Skin of body (tissue), 2 donors: Measurements from ENCODE around the gene GRK6. TPM values are rescaled to one million over a fixed set of nuclear protein-coding genes. Genes with fewer than 3 reads are reported as not detected.
A peak's percentile ranks its signal among the peaks of the same experiment; 100 is the strongest.

Experiments used
- DNase-seq: peaks from one replicate; lab custom pipeline; 2025; lab: John Stamatoyannopoulos, UW
- total RNA-seq: library from RNA; depleted of rRNA; stranded (reverse); fragments of >200 nt; gene quantifications from one replicate; pipeline ENCODE4 v1.2.3, GENCODE V29; 2014

Gene GRK6
- total RNA-seq, 1 donor from 2014 or later = 23.8 TPM

DNA sequence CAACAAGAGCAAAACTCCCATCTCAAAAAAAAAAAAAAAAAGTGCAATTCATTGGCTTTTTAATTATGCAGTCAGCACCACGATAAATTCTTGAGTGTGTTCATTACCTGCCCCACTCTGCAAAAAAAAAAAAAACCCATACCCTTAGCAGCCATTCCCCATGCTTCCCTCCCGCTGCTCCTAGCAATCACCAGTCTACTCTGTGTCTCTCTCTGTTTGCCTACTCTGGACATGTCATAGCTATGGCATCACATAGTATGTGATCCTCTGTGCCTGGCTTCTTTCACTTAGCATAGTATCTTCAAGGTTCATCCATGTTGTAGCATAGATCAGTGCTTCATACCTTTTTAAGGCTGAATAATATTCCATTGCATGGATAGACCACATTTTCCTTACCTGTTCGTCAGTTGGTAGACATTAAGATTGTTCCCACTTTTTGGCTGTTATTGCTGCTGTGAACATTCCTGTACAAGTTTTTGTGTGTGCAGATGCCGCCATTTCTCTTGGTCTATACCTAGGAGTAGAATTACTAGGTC is 13.1 kb downstream of the GRK6 start:
- no peak for DNase-seq

DNA sequence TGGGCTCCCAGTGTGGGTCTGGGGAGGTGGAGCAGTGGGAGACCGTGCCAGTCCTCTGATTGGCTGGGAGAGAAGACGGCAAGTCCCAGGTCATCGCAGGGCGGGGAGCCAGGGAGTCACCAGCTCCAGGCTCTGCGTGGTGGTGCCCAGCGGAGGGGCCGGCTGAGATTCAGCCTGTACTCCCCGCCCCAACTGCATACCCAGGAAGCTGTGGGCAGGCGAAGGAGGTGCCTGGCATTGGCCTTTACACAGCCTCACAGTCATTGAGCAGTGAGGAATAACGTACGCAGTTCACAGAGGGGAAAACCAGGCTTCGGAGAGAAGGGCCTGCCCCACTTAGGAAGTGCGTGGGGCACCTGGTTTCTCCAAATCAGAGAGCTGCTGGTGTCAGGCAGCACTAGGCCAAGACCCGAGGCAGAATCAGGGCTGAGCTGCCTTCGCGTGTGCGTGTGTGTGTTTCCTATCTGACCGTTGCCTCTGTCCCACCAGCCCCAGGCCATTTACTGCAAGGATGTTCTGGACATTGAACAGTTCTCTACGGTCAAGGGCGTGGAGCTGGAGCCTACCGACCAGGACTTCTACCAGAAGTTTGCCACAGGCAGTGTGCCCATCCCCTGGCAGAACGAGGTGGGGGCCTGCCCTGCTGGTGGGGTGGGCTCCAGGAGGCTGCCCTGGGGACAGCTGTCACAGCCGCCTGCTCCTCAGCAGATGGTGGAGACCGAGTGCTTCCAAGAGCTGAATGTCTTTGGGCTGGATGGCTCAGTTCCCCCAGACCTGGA is 13.9 kb downstream of the GRK6 start:
- no peak for DNase-seq

DNA sequence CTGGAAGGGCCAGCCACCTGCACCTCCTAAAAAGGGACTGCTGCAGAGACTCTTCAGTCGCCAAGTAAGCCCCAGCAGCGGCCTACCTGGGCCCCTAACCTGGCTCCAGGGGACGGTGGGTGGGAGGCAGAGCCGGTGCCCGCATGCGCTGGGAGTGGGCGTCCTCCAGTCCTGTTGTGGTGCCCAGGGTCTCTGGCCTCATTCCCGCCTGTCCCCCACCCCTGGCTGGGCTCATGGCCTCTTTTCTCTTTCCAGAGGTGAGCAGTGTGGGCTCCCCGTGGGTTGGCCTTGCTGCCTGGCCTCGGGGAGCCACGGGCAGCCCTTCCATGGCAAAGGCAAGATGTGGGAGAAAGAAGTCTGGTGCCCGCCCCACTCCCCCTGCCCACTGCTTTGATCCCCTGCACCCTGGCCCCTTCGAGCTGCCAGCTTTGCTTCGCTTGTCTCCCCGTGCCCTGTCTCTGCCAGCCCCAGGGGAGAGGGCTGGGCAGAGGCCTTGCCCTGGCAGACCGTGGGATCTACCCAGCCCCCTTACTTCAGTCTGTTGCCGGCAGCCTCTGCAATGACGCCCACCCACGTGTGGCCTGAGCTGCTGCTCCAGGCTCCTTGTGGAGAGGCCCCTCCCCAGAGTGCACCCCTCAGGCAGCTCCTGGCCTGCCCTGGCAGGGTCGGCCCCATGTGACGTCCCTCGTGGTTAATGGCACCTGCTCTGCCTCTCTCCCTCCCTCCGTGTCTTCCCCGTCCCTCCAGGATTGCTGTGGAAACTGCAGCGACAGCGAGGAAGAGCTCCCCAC is 14.7 kb downstream of the GRK6 start:
- DNase-seq = no peak

DNA sequence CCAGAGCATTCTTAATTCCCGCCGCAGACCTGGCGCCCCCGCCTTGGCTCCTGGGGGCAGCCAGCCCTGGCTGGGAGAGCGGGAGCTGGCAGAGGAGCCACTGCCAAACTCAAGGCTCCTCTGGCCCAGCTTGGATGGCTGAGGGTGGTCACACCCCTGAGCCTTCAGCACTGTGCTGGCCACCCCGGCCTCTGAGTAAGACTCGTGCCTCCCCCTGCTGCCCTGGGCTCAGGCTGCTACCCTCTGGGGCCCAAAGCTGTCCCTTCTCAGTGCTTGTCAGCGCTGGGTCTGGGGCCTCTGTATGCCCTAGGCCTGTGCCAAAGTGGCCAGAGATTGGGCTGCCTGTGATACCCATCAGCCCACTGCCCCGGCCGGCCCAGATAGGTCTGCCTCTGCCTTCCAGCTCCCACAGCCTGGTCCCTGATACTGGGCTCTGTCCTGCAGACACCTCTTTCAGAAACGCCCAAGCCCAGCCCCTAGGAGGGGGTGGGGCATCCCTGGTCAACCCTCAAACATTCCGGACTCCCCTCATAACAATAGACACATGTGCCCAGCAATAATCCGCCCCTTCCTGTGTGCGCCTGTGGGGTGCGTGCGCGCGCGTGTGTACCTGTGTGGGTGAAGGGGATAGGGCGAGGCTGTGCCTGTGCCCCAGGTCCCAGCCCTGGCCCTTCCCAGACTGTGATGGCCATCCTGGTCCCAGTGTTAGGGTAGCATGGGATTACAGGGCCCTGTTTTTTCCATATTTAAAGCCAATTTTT is 15.8 kb downstream of the GRK6 start:
- no peak for DNase-seq

DNA sequence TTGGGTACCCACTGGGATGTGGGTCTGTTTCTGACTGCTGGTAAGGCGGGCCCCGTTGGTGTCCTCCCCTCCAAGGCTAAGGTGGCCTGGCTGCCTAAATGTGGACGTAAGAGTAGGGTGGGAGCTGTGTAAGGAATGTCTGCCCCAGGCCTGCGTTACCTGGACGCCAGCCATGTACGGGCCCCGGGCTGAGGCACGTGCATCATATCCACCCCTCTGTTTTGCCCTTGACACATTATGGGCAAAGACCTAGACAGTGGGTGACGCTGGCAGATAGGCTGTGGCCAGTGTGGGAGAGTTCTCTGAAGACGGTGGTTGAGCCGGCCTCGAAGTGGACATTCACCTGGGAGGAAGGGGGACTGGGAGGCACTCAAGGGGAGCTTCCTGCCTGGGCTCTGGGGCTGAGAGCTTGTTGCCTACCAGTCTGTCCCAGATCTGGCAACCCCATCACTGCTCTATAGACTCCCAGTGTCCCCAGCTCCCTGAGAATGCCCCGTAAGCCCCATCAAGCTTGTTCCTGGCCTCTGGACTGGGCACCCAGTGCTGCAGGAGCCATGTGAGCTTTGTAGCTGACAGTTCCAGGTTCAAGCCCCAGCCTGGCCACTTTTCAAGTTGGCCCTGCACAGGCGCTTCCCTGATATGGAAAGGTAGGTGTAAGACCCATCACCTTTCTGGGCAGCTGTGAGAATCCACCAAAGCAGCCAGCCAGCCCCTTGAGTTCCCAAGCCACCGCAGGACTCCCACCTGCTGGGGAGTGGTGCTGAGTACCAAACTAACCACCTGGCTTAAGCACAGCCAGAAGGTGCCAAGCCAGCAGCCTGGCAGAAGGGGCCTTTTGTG is 16.9 kb downstream of the GRK6 start:
- DNase-seq = no peak

DNA sequence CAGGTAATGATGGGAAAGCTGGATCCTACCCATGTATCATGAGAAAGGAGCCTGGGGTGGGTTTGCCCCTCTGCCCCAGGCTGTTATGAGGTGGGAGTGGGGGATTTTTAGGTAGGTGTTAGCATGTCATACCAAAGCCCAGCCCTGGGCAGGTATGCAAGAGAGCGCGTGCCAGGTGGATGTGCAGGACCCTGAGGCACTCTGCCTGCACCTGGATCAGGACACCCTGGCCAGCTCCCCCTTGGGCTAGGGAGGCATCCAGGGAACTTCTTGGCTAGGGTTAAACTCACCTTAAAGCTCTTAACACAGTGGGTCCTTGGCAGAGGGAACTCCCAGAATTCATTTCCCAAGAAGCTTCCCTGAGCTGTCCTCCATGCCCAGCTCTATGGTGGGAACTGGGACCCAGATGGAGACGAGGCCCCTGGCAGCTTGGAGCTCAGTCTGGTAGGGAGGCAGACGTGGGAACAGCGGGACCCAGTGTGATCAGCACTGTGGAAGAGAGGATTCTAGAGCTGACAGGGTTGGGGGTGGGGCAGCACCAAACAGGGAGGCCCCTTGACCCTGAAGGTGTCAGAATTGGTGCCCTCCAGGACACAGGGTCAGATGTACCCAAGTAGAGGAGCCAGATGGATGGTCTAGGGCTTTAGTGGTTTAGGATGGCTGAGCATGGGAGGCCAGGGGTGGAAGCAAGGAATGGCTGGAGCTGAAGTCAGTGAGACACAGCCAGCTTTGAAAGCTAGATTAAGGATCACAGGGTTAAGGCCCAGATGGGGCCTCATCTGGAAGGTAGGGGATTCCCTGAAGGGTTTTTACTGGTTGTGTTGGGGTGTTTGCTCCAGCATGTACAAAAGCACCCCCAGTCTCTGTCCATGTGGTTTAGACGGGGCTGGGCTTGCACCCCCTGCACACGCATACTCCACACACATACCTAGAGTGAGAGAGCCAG is 17.9 kb downstream of the GRK6 start:
- DNase-seq = no peak

DNA sequence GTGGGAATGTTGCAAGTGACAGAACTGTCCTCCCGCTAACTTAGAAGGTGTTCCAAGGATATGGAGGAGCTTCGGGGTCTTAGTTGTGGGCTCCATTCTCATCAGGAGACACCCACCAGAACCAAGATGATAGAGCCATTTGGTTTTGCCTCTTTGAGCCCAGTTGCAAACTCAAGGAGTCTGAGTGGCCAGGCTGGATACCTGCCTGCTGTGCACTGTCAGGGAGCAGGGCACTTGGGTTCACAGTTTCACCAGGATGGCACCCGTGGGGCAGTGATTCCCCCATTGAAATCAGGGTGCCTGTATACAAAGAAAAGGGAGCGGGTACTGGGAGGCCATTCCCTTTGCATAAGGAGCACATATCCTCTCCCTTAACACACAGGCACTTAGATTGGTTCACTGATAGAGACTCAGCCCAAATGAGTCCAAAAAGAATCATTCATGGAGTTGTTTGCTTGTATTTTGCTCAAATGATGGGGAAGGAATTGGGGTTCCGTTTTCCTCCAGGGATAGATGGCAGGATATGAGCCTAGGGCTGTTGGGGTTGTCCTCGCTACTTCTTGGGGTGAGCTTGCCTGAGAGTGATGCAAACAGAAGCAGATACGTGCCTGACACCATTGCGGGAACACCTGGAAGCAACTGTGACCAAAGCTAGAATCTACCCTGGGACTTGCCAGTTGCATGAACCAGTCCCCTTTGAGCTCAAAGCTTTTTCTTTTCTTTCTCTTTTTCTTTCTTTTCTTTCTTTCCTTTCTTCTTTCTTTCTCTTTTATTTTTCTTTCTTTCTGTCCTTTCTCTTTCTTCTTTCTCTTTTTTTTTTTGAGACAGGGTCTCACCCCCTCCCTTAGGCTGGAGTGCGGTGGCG is 18.8 kb downstream of the GRK6 start:
- DNase-seq = no peak

DNA sequence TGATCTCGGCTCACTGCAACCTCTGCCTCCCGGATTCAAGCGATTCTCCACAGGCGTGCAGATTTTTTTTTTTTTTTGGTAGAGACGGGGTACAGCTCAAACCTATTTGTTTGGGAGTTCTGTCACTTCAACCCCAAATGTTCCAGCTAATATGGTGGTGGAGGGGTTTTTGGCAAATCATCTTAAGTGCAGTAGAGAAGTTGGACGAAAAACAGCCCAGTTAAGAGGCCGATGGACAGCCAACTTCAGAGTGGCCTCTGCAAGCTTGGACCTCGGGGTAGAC is 19.4 kb downstream of the GRK6 start:
- DNase-seq = no peak

DNA sequence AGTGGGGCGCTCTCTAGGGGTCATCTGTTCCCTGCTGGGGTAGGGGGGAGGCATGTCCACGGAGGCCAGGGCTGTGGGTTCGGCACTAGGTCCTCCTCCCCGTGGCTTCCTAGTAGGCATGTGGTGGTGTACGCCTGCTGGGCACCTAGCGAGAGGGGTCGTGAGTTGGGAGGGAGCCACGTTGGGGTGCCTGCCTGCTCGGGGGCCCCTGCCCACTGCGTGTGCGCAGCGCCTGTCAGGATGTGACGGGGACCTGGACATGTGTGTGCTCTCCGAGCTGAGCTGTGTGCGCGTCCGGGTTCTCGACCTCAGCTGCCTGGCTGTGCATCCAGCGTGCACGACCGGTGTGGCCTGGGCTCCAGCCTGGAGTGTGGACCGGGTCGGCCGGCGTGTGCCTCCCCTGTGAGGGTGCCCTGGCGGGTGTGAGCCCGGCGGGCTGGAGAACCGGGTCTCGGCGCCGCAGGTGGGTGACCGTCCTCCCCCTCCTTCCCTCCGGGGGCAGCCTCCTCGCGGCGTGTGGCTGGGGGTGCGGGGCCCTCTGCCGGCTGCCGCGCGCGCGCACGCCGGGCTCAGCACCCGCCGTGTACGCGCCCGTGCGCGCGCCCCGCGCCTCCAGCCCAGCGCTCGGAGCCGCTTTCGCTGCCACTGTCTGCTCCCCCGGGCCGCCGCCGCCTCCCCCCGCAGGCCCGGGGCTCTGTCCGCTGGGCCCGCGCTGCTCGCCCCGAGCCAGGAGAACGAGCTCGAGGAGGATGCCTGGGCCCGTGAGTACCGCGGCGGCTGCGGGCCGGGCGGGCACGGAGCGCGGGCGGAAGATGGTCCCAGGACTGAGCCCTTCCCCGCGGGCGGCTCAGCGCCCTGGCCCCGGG is 20.0 kb downstream of the GRK6 start, which contains the start of gene PRR7:
Gene PRR7, plus strand, starts transcription at position 615 of the 866 bp plus-strand sequence. CDS start 8,254 bp downstream, outside the sequence.
- DNase-seq = peak; percentile 39

DNA sequence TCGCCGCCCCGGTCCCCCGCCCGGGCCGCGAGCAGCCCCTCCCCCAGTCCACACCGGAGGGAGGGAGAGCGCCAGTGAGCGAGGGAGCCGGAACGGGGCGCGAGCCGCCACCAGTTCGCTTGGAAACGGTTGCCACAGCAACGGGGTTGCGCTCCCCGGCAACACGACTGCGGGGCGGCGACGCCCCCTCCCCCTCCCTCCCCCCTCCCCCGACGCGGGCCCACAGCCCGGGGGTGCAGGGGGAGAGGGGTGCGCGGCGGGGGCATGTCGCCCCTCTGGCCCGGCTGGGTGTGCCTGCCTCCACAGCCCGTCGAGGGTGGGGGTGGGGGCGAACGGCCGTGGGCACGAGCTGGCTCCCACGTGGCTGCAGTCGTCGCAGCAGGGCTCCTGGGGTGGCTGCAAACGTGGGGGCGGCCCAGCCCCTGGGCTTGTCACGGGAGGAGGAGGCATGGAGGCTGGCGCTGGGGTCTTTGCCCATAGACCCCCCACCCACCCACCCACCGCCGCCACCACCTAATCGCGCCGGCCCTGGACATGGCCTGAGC is 20.7 kb downstream of the GRK6 start:
- DNase-seq = peak; percentile 35

DNA sequence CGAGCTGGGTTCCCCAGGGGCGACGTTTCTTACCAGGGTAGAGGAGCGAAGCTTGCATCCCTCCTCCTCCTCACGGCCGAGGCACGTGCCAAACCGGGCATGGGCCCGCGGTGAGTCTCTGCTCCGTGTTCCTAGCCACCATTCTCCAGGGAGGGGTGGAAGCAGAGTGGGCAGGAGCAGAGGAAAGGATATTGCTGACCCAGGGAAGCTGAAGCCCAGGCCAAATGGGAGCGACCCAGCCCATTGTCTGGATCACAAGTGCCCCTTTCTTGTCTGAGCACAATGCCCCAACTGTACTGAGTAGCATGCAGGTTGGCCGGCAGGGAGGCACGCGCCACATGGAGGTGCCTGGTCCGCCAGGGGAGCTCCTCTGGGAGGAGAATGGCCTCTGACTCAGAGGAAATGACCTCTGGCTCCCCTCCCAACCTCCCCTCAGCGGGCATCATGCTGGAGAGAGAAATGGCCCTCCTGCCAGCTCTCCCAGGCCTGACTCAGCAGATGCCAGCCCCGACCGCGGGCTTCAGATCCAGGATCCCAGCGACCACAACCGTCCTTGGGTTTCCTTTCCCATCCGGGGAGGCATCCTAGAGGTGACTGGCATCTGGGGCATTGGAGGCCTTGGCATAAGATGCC is 21.3 kb downstream of the GRK6 start:
- DNase-seq = no peak

DNA sequence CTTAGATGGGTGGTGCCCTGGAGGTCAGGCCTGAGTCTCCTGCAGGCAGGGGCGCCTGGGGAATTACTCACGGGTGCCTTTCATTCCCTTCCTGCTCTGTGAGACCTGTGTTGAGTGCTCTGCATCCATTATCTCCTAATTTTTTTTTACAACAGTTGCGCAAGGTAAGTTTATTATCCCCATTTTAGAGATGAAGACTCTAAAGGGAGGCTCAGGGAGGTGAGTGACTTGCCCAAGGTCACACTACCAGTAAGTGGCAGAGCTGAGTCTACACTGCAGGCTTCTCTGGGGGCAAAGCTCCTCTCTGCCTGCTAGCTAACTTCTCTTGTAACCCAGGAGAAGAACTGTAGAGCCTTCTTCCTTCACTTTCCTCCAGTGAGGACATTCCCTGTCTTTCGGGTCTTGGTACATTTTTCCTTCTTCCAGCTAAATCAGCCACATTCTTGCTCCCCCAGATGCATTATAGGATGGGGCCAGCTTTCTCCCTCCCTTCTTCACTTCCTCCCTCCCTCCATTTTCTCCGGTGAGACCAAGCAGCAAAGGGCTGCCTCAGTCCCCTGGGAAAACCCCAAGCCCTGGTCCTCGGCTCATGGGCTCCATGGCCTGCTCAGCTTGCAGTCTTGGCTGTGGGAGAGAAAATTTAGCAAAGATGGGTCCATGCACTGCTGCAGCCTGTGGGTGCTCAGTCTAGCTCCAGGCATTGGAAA is 21.9 kb downstream of the GRK6 start:
- no peak for DNase-seq

DNA sequence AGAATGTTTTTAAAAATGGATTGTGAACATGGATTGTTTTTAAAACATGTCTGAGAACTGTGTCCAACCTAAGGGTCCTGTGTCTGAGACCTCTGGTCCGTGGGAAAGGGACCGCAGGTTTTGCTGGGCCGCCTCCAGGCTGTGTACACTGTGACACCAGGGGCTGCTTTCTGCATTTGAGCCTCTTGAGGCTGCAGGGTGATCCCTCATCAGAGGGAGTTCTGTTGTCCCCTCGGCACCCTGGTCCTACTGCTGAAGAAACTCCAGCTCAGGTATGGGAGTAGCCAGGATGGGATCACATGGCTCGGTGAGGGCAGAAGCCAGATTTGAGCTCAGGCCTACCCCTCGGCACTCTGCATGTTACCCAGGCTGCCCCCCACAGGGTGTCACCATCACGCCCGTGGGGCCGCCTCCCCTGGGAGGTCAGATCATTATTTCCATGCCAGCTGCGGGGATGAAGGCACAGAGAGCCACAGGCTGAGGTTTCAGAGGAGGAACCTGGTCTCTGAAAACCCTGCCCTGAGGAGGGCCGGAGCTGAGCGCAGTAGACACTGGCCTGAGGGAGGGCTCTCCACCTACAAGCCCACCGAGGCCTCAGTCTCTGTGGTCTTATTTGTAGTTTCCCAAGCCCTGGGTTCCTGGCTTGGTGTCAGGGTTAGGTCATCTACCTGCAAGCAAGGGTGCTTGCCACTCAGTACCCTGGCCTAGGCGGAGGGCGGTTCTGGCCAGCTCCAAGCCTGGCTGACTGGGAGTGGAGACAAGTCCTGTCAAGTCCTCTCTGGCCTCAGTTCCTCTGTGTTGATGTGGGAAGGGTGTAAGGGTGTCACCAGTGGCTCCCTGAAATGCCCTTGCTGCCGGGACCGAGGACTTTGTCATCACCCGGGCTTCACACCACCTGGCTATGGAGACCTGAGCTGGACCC is 22.9 kb downstream of the GRK6 start:
- no peak for DNase-seq

DNA sequence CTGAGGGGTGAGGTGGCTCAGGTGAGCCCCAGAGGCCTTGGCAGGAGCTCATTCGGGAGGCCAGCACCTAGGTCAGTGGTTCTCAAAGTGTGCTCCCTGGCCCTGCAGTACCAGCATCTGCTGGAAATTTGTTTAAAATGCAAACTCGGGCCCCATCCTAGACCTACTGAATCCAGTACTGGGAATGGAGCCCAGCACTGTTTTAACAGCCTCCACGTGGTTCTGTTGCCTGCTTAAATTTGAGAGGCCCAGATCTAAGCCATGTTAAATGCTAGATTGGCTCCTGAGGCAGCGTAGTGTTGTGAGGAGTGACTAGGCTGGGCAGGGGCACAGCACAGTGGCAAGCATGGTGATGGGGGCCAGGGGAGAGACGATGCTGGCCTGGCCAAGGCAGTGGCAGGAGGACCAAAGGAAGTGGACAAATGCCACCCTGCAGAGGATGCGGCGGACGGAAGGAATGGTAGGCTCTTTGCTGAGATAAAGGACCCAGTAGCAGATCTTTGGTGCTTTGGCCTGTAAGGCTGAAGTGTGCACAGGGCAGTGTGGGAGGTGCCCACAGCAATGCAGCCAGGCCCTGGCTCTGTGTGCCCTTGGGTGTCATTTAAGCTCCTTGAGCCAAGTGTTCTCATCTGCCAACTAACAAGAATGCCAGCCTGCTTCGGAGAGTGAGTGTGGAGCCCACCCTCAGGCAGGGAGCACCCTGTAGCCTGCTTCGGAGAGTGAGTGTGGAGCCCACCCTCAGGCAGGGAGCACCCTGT is 24.4 kb downstream of the GRK6 start:
- no peak for DNase-seq
